HepG2 (cell line): ENCODE data around the gene LTB4R. TPM values are rescaled to one million over a fixed set of nuclear protein-coding genes. Genes with fewer than 3 reads are reported as not detected.

Experiments
- ARID5B ChIP-seq: IDR thresholded peaks from 2 replicates; pipeline ENCODE4 v1.4.0; 2020; ENCODE audit warnings: mild to moderate bottlenecking, missing genetic modification reagents
- ATRX ChIP-seq: sonication (generic); formaldehyde crosslinking; IDR thresholded peaks from 2 replicates; pipeline ENCODE4 v1.4.0; 2020; ENCODE audit warnings: missing genetic modification reagents, borderline replicate concordance
- BHLHE40 ChIP-seq: IDR thresholded peaks from 2 replicates; pipeline ENCODE4 v1.6.1; 2011; ENCODE audit warnings: low read length, improper control_type of control experiment
- DNMT1 ChIP-seq: sonication (generic); formaldehyde crosslinking; IDR thresholded peaks from 2 replicates; pipeline ENCODE4 v1.5.1; 2020; ENCODE audit warnings: mild to moderate bottlenecking, missing genetic modification reagents
- EZH2 ChIP-seq: conservative IDR thresholded peaks from 2 replicates; pipeline ENCODE4 v1.6.1; 2012; ENCODE audit warnings: mild to moderate bottlenecking, low read depth, low read length, moderate library complexity
- FUBP1 ChIP-seq: sonication (generic); formaldehyde crosslinking; IDR thresholded peaks from 2 replicates; pipeline ENCODE4 v1.5.1; 2020; ENCODE audit warnings: missing genetic modification reagents, mild to moderate bottlenecking, borderline replicate concordance
- HNF1A ChIP-seq, 2 experiments: sonication (generic) in 1 of 2; formaldehyde crosslinking in 1 of 2; IDR thresholded peaks; 2 replicates each; pipeline versions ENCODE4 v1.4.0 to v1.6.1; 2016 to 2020; ENCODE audit warnings: borderline replicate concordance in 1 of 2, low read depth in 1 of 2, mild to moderate bottlenecking in 1 of 2, missing genetic modification reagents in 1 of 2
- IRF9 ChIP-seq: sonication (generic); formaldehyde crosslinking; IDR thresholded peaks from 2 replicates; pipeline ENCODE4 v1.8.0; 2022; ENCODE audit warnings: missing genetic modification reagents, mild to moderate bottlenecking, borderline replicate concordance
- NPAS2 ChIP-seq: sonication (generic); formaldehyde crosslinking; IDR thresholded peaks from 2 replicates; pipeline ENCODE4 v1.8.0; 2022; ENCODE audit warnings: mild to moderate bottlenecking, missing genetic modification reagents, borderline replicate concordance
- SNAPC2 ChIP-seq: sonication (generic); formaldehyde crosslinking; IDR thresholded peaks from 2 replicates; pipeline ENCODE4 v1.8.1; 2022; ENCODE audit warnings: mild to moderate bottlenecking, missing genetic modification reagents
- ZBTB7B ChIP-seq: sonication (generic); formaldehyde crosslinking; IDR thresholded peaks from 2 replicates; pipeline ENCODE4 v1.4.0; 2020; ENCODE audit warnings: missing genetic modification reagents
- ZNF724P ChIP-seq: sonication (generic); formaldehyde crosslinking; IDR thresholded peaks from 2 replicates; pipeline ENCODE4 v1.8.0; 2022; ENCODE audit warnings: missing genetic modification reagents, borderline replicate concordance
- ZNF766 ChIP-seq: sonication (generic); formaldehyde crosslinking; IDR thresholded peaks from 2 replicates; pipeline ENCODE4 v1.5.0; 2020; ENCODE audit warnings: missing genetic modification reagents, borderline replicate concordance
- ZNF788 ChIP-seq: sonication (generic); formaldehyde crosslinking; IDR thresholded peaks from 2 replicates; pipeline ENCODE4 v1.5.0; 2020; ENCODE audit warnings: mild to moderate bottlenecking, missing genetic modification reagents, borderline replicate concordance
- ZSCAN29 ChIP-seq: sonication (generic); formaldehyde crosslinking; conservative IDR thresholded peaks from 2 replicates; pipeline ENCODE4 v1.4.0; 2020; ENCODE audit warnings: mild to moderate bottlenecking, missing genetic modification reagents
- polyA plus RNA-seq, 8 experiments: library from polyadenylated mRNA; depleted of rRNA in 3 of 8; stranded (reverse) in 7 of 8; unstranded in 1 of 8; fragments of >200 nt; fragmentation: Illumina TruSeq in 4 of 8; extraction: Trizol in 4 of 8; gene quantifications; 2 replicates each; pipeline versions ENCODE4 v1.2.1 to v1.2.3, GENCODE V29; 2011 to 2016; ENCODE audit warnings: low read depth in 4 of 8, missing spikeins in 1 of 8, mixed read lengths in 1 of 8; ENCODE audit not compliant: insufficient read depth in 1 of 8
- total RNA-seq, 5 experiments: library from RNA; depleted of rRNA; stranded (reverse); fragments of >200 nt; fragmentation: Illumina TruSeq; extraction: Trizol; gene quantifications; 2 replicates each; pipeline ENCODE4 v1.2.3, GENCODE V29; 2016; ENCODE audit warnings: low read depth in 1 of 5

Gene LTB4R
- total and polyA plus RNA-seq, 2 of the 13 experiments (the other 11 are each of a cell fraction or from before 2014, with no cell fraction given): 3.2 to 8.2 TPM

- TF ChIP-seq ARID5B (0 out of 2 replicates have a peak, but pooled peaks have one; percentile 25), EZH2 (no peak), ZNF724P (CRISPR knock-in tag) (no peak), ZSCAN29 (CRISPR knock-in tag) (no peak), ZBTB7B (CRISPR knock-in tag) (no peak; the same call in 1 of the 2 replicates), DNMT1 (CRISPR knock-in tag) (no peak), ATRX (CRISPR knock-in tag) (no peak), FUBP1 (no peak), BHLHE40 (no peak), NPAS2 (CRISPR knock-in tag) (no peak), SNAPC2 (no peak), IRF9 (CRISPR knock-in tag) (peak; percentile 40; the same call in 1 of the 2 replicates), HNF1A (IDR thresholded peaks at IDR 0.05; ENCODE audit: low read depth) (no peak), HNF1A (CRISPR knock-in tag; IDR thresholded peaks at IDR 0.05; ENCODE audit: borderline replicate concordance) (no peak), ZNF766 (CRISPR knock-in tag) (no peak), ZNF788 (CRISPR knock-in tag) (no peak)
Measured at GRCh38 chr14:24315243-24315806, 4.0 kb downstream of the LTB4R start (continued).
